ENCODE measurements around the gene RAB3A.
A peak's percentile ranks its signal among the peaks of the same experiment; 100 is the strongest.

The RAB3A gene

DNA sequence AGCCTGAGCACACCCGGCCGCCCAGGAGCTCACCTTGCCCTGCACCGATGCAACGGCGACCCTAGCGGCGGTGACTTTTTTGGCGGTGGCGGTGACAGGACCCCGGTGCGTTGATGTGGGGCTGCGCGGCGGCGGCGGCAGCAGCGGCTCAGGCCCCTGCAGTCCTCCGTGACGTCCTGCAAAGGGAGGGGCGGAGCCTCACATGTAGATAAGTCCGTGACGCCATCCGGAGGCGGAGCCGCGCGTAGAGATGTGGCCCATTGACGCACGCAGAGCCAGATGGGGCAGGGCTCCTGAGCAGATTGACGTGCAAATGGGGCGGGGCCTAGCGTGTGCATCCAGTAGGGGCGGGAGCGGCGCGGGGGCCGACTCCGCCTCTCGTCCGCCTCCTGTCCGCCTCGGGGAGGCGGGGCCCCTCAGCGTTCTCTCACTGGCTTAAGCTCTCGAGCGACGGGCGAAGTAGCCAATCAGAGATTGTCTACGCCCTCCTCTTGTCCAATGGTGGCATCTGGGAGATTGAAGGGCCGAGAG is at the start of gene RAB3A:
Gene RAB3A (minus strand): TSS at position 180 of the 531 bp plus-strand sequence. CDS start 1,302 bp downstream, outside the sequence.
- DNase-seq: peak; percentile 99

GRCh38 chr19:18253130-18253529 is 49.3 kb upstream of the RAB3A start:
- DNase-seq: no peak

DNA sequence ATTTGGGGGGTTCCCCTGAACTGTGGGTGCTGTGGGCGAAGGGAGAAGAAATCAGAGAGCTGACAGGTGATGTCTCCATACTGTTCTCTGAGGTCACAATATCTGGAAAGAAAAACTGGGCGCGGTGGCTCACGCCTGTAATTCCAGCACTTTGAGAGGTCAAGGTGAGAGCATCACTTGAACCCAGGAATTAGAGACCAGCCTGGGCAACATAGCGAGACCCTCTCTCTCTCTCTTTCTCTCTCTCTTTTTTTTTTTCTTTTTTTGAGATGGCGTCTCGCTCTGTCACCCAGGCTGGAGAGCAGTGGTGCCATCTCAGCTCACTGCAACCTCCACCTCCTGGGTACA is 48.5 kb upstream of the RAB3A start:
- no peak for DNase-seq

DNA sequence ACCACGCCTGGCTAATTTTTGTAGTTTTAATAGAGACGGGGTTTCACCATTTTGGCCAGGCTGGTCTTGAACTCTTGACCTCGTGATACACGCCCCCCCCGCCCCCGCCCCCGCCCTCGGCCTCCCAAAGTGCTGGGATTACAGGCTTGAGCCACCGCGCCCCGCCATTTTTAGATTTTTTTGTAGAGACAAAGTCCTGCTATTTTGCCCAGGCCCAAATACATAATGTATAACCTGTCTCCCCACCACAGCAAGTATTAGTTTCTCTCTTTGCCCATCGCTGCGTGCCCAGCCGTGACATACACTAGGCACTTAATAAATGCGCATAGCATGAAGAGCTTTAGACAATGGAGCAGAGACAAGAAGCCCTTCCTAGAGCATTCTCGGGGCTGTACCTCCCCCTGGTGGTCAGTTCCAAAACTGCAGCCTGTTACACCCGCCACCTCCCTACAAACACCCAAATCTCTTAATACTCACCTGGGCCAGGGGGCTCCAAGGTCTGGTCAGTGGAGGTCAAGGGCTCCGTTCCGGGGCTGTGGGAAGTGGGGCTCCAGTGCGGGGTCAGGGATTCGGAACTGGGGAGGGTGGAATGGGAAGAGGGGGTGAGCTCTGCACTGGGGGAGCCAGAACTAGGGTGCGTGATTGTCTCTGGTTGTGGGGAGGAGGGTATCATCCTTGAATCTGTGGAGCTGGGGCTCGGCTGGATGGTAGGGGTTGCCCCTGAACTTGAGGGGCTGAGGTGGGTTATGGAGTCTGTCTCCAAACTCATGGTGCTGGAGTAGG is 47.9 kb upstream of the RAB3A start:
- DNase-seq: peak; percentile 72 to 81

GRCh38 chr19:18249834-18250233 is 46.0 kb upstream of the RAB3A start:
- DNase-seq: no peak

DNA sequence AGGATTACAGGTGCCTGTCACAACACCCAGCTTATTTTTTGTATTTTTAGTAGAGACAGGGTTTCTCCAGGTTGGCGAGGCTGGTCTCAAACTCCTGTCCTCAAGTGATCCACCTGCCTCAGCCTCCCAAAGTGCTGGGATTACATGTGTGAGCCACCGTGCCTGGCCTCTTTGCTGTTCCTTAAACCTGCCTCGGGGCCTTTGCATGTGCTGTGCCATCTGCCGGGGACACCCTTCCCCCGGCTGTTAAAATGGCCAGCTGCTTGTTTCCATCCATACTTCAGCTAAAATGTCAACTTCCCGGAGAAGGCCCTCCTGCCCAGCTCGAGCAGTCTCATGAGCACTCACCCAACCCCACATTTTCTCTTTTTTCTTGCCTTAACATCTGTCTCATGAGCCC is 41.5 kb upstream of the RAB3A start:
- no peak for DNase-seq

DNA sequence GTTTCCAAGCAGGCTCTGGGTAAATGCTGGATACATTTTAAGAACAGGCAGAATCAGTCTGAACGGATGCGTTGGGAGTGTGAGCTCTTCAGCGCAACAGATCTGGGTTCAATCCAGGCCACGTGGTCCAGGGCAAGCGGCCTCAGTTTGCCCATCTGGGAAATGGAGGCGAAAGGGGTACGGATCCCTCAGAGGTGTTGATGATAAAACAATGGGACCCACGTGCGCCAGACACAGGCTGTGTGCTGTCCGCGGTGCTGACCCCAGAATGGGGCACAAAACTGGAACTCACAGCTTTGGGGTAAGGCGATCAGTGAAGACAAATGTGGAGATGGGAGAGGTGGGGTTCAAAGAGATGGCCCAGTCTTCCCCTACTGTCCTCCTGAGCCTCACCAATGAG is 35.5 kb upstream of the RAB3A start:
- peak; percentile 13 to 19 for DNase-seq

- no peak for DNase-seq
Observed at GRCh38 chr19:18234194-18234593, 30.4 kb upstream of the RAB3A start.

GRCh38 chr19:18233224-18233825 is 29.5 kb upstream of the RAB3A start:
- DNase-seq: peak; percentile 33 to 54

DNA sequence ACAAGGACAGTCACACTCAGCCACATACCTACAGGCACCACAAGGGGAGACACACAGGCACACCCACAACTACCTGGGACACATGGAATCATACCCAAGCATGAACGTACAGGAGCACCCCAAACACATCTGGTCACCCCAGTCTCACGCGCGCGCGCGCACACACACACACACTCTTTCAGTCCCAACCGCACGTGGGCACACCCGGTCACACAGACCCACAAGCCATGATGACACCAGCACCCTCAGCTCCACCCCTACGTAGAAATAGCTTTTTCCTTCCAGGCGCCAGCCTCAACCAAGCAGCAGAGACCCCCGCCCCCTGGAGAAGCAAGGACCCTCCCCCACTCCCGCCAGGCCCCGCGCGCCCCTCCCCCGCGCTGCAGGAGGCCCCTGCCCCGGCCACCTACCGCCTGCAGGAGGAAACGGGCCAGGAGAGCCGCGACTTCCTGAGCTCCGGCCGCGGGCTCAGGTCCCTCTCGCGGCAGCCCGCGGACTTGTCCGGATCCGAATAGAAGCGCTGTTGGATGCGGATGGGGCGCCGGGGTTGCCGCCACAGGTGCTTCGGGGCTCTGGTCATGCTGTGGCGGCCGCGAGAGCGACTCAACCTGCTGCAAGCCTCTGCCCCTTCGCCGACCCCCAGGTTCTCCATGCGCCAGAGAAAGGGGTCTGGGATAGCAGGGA is 28.8 kb upstream of the RAB3A start:
- no peak for DNase-seq

DNA sequence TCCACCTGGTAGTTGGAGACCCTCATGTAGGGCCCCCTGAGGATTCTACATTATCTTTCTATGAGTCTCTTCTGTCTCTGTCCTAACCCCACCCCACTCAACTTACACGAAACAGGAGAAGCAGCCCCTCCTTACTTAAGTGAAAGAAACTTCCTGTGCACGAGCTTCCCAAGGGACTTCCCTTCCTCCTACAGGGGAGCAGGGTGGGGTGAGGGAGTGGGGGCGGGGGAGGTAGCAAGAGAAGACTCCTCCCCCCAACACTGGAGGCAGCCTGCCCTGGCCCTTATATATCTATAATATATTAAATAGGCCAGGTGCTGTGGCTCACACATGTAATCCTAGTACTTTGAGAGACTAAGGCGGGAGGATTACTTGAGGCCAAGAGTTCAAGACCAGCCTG is 27.9 kb upstream of the RAB3A start:
- DNase-seq: no peak

DNA sequence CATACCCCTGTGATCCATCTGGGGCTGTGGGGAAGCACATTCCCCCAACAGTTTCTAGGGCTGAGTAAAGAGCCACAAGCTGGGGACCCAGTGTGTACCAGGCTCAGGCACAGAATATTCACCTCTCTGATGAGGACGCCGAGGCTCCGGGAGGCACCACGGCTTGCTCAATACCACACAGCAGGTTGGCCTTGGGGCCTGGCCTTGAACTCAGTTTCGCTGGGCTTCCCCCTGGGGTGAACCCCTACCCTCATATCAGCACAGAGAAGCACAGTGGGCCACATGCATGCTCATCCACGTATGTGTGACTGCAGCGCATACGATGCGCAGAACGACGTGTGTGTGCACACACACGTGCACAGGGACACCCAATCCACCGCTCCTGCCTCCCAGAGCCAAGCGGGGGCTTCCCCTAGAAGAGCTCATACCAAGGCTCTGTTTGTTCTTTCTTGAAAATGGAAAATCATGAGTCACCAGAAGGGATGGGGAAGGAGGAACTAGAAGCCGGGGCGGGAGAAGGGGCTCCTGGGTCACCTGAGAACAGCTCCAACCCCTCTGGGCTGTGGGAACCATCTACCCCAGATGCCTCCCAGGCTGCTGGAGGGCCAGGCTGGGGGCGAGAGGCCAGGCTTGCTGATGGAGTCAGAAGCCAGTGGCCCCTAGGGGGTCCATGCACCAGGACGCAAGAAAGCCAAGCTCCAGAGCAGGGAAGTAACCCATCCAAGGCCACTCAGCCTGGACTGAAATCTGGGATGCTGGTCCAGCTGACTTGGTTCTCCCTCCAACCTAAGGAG is 27.3 kb upstream of the RAB3A start:
- peak in 1 of 2 experiments; percentile 15 for DNase-seq

GRCh38 chr19:18229915-18230314 is 26.1 kb upstream of the RAB3A start:
- DNase-seq: no peak

GRCh38 chr19:18229474-18229873 is 25.6 kb upstream of the RAB3A start:
- no peak for DNase-seq

- no peak for DNase-seq
Observed at GRCh38 chr19:18227781-18228271, 24.0 kb upstream of the RAB3A start.

- no peak for DNase-seq
Observed at GRCh38 chr19:18226956-18227780, 23.3 kb upstream of the RAB3A start.

DNA sequence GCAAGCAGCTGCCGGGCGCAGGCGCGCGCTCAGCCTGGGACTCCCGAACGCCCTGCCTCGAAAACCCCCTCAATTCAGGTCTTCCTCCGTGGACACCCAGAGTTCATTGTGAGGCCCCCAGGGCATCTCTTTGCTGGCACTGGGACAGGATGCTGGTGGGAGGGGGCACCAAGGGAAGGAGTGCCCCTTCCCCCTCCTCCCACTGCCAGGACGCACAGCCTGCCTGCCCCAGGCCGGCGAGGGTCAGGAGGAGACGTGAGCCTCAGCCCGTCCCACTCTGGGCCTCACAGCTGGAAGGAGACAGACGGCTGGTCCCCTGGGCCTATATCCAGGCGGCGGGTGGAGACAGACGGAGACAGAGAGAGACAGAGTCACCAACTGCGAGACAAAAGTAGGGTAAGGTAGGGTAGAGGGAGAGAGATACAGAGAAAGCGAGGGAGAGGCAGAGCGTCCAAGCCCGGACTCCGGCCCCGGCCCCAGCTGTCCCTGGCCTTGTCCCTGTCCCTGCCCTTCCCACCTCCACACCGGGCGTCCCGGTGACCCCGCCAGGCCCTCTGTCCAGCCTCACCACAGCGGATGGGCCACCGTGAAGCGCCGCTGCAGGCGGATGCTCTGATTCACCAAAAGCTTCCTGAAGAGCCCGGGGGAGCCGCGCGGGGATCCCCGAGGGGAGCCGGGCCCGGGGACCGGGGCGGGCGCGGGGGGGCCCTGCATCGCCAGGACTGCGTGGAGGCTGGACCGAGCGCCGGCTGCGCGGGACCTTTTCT is 22.0 kb upstream of the RAB3A start, which contains the start of gene PDE4C:
Gene PDE4C (minus strand): TSS at position 737 of the 767 bp plus-strand sequence. CDS start 23 bp downstream, at position 714.
- no peak for DNase-seq

DNA sequence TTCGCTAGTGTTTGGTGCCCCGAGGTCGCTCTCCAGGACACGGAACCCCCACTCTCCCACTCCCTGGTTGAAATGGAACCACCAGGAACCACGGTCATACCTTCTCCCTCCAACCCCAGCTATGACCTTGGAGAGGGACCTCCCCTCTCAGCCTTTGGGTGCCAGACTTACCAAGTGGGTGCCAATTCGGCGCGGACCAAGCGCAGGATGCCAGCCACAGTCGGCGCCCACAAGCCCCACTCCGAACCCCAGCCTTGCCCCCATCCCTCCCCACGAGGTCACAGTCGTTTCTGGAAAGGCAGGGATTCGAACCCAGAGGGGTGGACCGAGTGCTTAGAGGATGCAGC is 21.5 kb upstream of the RAB3A start:
- no peak for DNase-seq

DNA sequence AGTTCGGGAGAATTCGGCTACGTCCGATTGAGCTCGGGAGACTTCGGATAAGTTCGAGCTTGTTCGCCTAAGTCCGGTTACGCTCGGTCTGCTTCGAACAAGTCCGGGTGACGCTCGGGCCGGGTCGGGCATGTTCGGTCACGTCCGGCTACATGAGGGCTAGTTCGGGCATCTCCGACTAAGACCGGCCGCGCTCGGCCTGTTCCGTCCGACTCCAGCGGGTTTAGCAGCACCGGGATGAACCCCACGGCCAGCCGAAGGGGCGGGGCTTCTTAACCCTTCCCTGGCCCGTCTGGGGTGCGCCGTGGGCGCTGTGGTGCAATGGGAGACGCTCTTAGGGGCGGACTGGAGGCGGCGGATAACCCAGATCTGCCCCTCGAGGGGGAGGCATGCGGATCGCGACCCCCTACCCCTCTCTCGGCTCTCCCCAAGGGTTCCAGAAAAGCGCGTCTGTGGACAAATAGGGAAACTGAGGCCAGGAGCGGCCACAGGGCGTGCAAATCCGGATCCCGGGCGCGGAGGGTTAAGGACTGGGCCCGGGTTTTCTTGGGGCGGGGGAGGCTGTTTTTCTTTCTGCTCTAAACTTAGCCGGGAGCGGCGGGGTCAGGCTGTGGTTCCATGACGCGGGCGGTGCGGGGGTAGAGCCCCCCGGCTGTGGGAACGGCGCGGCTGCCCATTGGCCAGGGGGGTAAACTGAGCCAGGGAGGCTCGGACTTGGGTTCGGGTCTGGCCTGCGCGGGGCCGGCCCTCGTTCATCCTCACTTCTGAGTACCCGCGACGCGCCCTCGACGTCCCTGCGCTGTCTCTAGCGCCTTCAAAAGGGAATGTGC is 20.9 kb upstream of the RAB3A start:
- peak; percentile 95 to 98 for DNase-seq

Data from Kasumi-1 (cell line).